ENCODE data around the gene C2CD3. TPM values are rescaled to one million over a fixed set of nuclear protein-coding genes. Genes with fewer than 3 reads are reported as not detected.

C2CD3 gene
- total RNA-seq, 1 donor from 2014 or later, result 3.7 TPM

DNA sequence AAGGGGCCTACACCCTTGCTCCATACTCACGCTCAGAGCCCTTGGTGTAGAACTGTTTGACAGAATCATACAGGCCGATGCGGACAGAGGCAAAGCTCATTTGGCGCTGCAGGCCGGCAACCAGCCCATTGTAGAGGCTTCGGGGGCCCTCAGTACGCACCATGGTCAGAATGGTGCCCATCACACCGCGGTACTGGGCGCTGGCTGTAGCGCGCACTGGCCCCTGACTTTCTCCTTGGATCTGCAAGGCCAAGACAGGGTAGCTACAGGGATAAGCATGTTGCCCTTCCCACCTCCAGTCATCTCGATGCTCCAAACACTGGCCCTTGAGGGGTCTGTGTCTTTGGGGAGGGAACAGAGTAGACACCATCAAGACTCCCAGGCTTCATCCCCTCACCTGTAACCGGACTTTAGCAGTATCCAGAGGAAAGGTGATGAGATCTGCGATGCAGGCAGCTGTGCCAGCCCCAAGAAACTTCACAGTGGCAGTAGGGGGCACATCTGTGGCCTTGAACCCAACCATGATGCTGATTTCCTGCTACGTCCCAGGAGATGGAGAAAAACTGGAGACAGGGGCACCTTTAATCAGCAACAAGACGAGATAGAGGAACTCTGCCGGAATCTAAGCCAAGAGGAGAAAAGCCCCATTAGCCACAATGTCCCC, 192.8 kb downstream of the C2CD3 start:
- Histone ChIP-seq H3K27me3 (ENCODE audit: control insufficient read depth, insufficient read depth, low read length) (no peaks in the 10 kb centered on the region), H3K4me3 (ENCODE audit: low read depth, low read length) (no peak overlapping the region), H3K36me3 (ENCODE audit: control insufficient read depth, insufficient read depth, low read length) (peaks cover 5% of the 10 kb centered on the region)
- no peak for DNase-seq (ENCODE audit: low read depth)
- TF ChIP-seq, protein P1, sequence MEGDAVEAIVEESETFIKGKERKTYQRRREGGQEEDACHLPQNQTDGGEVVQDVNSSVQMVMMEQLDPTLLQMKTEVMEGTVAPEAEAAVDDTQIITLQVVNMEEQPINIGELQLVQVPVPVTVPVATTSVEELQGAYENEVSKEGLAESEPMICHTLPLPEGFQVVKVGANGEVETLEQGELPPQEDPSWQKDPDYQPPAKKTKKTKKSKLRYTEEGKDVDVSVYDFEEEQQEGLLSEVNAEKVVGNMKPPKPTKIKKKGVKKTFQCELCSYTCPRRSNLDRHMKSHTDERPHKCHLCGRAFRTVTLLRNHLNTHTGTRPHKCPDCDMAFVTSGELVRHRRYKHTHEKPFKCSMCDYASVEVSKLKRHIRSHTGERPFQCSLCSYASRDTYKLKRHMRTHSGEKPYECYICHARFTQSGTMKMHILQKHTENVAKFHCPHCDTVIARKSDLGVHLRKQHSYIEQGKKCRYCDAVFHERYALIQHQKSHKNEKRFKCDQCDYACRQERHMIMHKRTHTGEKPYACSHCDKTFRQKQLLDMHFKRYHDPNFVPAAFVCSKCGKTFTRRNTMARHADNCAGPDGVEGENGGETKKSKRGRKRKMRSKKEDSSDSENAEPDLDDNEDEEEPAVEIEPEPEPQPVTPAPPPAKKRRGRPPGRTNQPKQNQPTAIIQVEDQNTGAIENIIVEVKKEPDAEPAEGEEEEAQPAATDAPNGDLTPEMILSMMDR (IDR thresholded peaks at IDR 0.05; ENCODE audit: insufficient read depth, low read length, severe bottlenecking), result no peak
- no peak for FAIRE-seq

GRCh38 chr11:73976451-73977151, 194.2 kb downstream of the C2CD3 start:
- peaks cover 5% of the 10 kb centered on the region for H3K36me3 ChIP-seq (ENCODE audit: control insufficient read depth, insufficient read depth, low read length)
- FAIRE-seq (no peak), DNase-seq (ENCODE audit: low read depth) (no peak)
- no peaks in the 10 kb centered on the region for H3K27me3 ChIP-seq (ENCODE audit: control insufficient read depth, insufficient read depth, low read length)
- TF ChIP-seq, protein P1 (IDR thresholded peaks at IDR 0.05; ENCODE audit: insufficient read depth, low read length, severe bottlenecking), result no peak
- H3K4me3 ChIP-seq (ENCODE audit: low read depth, low read length), result no peak overlapping the region

GRCh38 chr11:73975479-73975757, 195.4 kb downstream of the C2CD3 start:
- TF ChIP-seq, protein P1 (IDR thresholded peaks at IDR 0.05; ENCODE audit: insufficient read depth, low read length, severe bottlenecking), result no peak
- peaks cover 3% of the 10 kb centered on the region for H3K36me3 ChIP-seq (ENCODE audit: control insufficient read depth, insufficient read depth, low read length)
- H3K27me3 ChIP-seq (ENCODE audit: control insufficient read depth, insufficient read depth, low read length), result no peaks in the 10 kb centered on the region
- no peak overlapping the region for H3K4me3 ChIP-seq (ENCODE audit: low read depth, low read length)
- no peak for DNase-seq (ENCODE audit: low read depth)
- FAIRE-seq, result no peak

DNA sequence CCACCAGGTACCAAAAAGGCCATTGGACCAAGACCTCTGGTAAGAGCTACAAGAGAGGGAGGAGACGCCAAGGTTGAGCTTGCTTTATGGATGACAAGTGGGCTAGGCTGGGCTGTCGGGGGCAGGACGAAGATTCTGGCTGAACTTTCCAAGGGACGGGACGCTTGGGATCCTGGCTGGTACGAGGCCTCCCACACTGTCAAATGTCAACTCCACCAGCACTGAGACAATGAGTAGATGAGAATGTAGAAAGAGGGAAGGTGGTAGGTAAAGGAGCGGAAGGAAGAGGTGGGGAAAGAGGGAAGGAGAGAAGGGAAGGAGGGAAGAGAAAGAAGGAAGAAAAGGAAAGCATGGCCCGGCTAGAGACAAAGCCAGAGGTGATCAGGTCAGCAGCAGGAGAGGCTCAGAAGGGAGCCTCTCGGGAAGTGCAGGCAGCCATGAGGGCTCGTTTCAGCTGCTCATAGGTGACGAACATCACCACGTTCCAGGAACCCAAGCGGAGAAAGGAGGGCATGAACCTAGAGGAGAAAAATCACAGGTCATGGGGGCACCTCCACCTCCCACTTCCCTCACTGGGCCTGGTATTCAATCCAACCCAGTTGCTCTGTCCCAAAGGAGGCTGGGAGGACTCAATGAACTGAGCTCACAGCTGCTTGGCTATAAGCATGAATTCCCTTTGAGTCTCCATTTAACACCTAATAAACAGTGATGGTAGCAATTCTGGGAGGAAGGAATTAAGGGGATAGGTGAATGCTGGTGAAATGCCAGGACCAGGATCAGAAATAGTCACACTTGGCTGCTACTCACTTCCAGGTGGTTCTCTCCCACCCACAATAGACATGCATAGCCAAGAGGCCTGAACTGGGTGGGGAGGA, 196.0 kb downstream of the C2CD3 start:
- no peaks in the 10 kb centered on the region for H3K27me3 ChIP-seq (ENCODE audit: control insufficient read depth, insufficient read depth, low read length)
- no peak for FAIRE-seq
- TF ChIP-seq, protein P1 (IDR thresholded peaks at IDR 0.05; ENCODE audit: insufficient read depth, low read length, severe bottlenecking), result no peak
- peaks cover 3% of the 10 kb centered on the region for H3K36me3 ChIP-seq (ENCODE audit: control insufficient read depth, insufficient read depth, low read length)
- DNase-seq (ENCODE audit: low read depth), result no peak
- no peak overlapping the region for H3K4me3 ChIP-seq (ENCODE audit: low read depth, low read length)

- TF ChIP-seq, protein P1 (IDR thresholded peaks at IDR 0.05; ENCODE audit: insufficient read depth, low read length, severe bottlenecking), result no peak
- DNase-seq (ENCODE audit: low read depth), result no peak
- H3K36me3 ChIP-seq (ENCODE audit: control insufficient read depth, insufficient read depth, low read length), result peaks cover under 1% of the 10 kb centered on the region
- no peak overlapping the region for H3K4me3 ChIP-seq (ENCODE audit: low read depth, low read length)
- no peak for FAIRE-seq
- H3K27me3 ChIP-seq (ENCODE audit: control insufficient read depth, insufficient read depth, low read length), result no peaks in the 10 kb centered on the region
Measured at GRCh38 chr11:73972620-73973449, 198.0 kb downstream of the C2CD3 start.

Data from bronchial epithelial cell (primary cell).